ENCODE data around the gene RBFOX2. TPM values are rescaled to one million over a fixed set of nuclear protein-coding genes. Genes with fewer than 3 reads are reported as not detected.

The RBFOX2 gene
- total and polyA plus RNA-seq, 2 of the 13 experiments (the other 11 are each of a cell fraction or from before 2014, with no cell fraction given), result 37.3 to 40.4 TPM

- no peak overlapping the region for H2AFZ ChIP-seq (ENCODE audit: low read length)
- ATAC-seq (no peak), FAIRE-seq (no peak), DNase-seq (ENCODE audit: low spot score) (no peak)
- intact Hi-C loops (cut with micrococcal nuclease; ENCODE audit: unreplicated experiment), result loop anchor here (5.0 kb wide), 1 partner anchor 87 kb away; no protein-coding TSS in a partner anchor
- H4K20me1 ChIP-seq (ENCODE audit: insufficient read depth, low read length), result no peaks in the 10 kb centered on the region
- H3K36me3 ChIP-seq (replicated peaks in 1 of 2; ENCODE audit: control insufficient read depth in 1 of 2, insufficient read depth in 2 of 2, low read length in 2 of 2), result no peaks in the 10 kb centered on the region
- no peaks in the 10 kb centered on the region for H3K9me3 ChIP-seq (ENCODE audit: low read length)
- H3K27ac ChIP-seq (ENCODE audit: extremely low read length, insufficient read depth, low read length), result peak overlapping the region; percentile 71
- CTCF ChIA-PET (ENCODE audit: low intra/inter-chr PET ratio, low total read pairs), result no interaction called here
- peak overlapping the region; percentile 88 for H3K4me2 ChIP-seq (ENCODE audit: low read depth, low read length)
- WGBS (ENCODE audit: low lambda C conversion rate), result 17% methylated on average over 3 of the region's 3 CpGs
- no TSS peak for BruUV-seq (replicated peaks)
- peak overlapping the region; percentile 50 to 63 (median 55) for H3K4me3 ChIP-seq (replicated peaks in 1 of 3; ENCODE audit: insufficient read depth in 1 of 3, low read depth in 2 of 3, low read length in 3 of 3)
- H3K9ac ChIP-seq (ENCODE audit: insufficient read depth, low read depth, low read length), result peak overlapping the region; percentile 53
- POLR2A ChIA-PET, result interaction anchor here (0.9 to 1.8 kb wide), 3 partner anchors 14 to 187 kb away, joined by 3 to 5 read pairs (median 5); partner anchors contain the start of gene APOL6
- no peak for TF ChIP-seq ZSCAN12 (CRISPR knock-in tag; IDR thresholded peaks at IDR 0.05)
- TF ChIP-seq ZNF772 (CRISPR knock-in tag; IDR thresholded peaks at IDR 0.05), result peak; percentile 4; the same call in 1 of the 2 replicates
- no peak for TF ChIP-seq SCMH1 (CRISPR knock-in tag; IDR thresholded peaks at IDR 0.05; ENCODE audit: borderline replicate concordance)
- 0 out of 2 replicates have a peak, but pooled peaks have one; percentile 28 for TF ChIP-seq ZNF816 (CRISPR knock-in tag; IDR thresholded peaks at IDR 0.05; ENCODE audit: borderline replicate concordance)
- peaks cover 31% of the 10 kb centered on the region for H3K4me1 ChIP-seq (ENCODE audit: insufficient read depth, low read length)
- H3K79me2 ChIP-seq (ENCODE audit: insufficient read depth, low read length), result peaks cover 14% of the 10 kb centered on the region
- no peaks in the 10 kb centered on the region for H3K27me3 ChIP-seq (ENCODE audit: control insufficient read depth in 1 of 2, insufficient read depth in 2 of 2, low read length in 2 of 2)
- in situ Hi-C loops (cut with HindIII; ENCODE audit: extremely low pct_ligation_motif_present, low pct_unique_long_range_greater_than_20kb), result loop anchor here (10.0 kb wide), 1 partner anchor 201 kb away; no protein-coding TSS in a partner anchor
These were observed 193.2 kb downstream of the RBFOX2 start for GRCh38 chr22:35835267-35835997.

GRCh38 chr22:35834061-35834460, 194.6 kb downstream of the RBFOX2 start:
- CTCF ChIA-PET (ENCODE audit: low intra/inter-chr PET ratio, low total read pairs), result no interaction called here
- H3K27ac ChIP-seq (ENCODE audit: extremely low read length, insufficient read depth, low read length), result no peak overlapping the region
- FAIRE-seq (no peak), DNase-seq (ENCODE audit: low spot score) (no peak), ATAC-seq (no peak)
- no peaks in the 10 kb centered on the region for H3K27me3 ChIP-seq (ENCODE audit: control insufficient read depth in 1 of 2, insufficient read depth in 2 of 2, low read length in 2 of 2)
- POLR2A ChIA-PET, result interaction anchor here (0.9 kb wide), 1 partner anchor 12 kb away, joined by 3 read pairs; no protein-coding TSS in a partner anchor
- no TSS peak for BruUV-seq (replicated peaks)
- intact Hi-C loops (cut with micrococcal nuclease; ENCODE audit: unreplicated experiment), result no loop called here
- in situ Hi-C loops (cut with HindIII; ENCODE audit: extremely low pct_ligation_motif_present, low pct_unique_long_range_greater_than_20kb), result loop anchor here (10.0 kb wide), 1 partner anchor 199 kb away; no protein-coding TSS in a partner anchor
- TF ChIP-seq MAFK (conservative IDR thresholded peaks at IDR 0.05 in 1 of 2, IDR thresholded peaks at IDR 0.05 in 1 of 2; ENCODE audit: low read length in 2 of 2) (0 out of 4 replicates have a peak, but pooled peaks of 1 of the 2 experiments have one; percentile 2), TFDP1 (CRISPR knock-in tag; IDR thresholded peaks at IDR 0.05; ENCODE audit: borderline replicate concordance) (no peak)
- H3K4me1 ChIP-seq (ENCODE audit: insufficient read depth, low read length), result peaks cover 31% of the 10 kb centered on the region
- no peaks in the 10 kb centered on the region for H3K36me3 ChIP-seq (replicated peaks in 1 of 2; ENCODE audit: control insufficient read depth in 1 of 2, insufficient read depth in 2 of 2, low read length in 2 of 2)
- H3K79me2 ChIP-seq (ENCODE audit: insufficient read depth, low read length), result peaks cover 21% of the 10 kb centered on the region
- no peak overlapping the region for H3K9ac ChIP-seq (ENCODE audit: insufficient read depth, low read depth, low read length)
- WGBS (ENCODE audit: low lambda C conversion rate), result over 99% methylated on average over 3 of the region's 3 CpGs
- H3K4me3 ChIP-seq (replicated peaks in 1 of 3; ENCODE audit: insufficient read depth in 1 of 3, low read depth in 2 of 3, low read length in 3 of 3), result no peak overlapping the region
- H4K20me1 ChIP-seq (ENCODE audit: insufficient read depth, low read length), result no peaks in the 10 kb centered on the region; the same call in 1 of the 2 replicates
- H3K4me2 ChIP-seq (ENCODE audit: low read depth, low read length), result no peak overlapping the region
- no peak overlapping the region for H2AFZ ChIP-seq (ENCODE audit: low read length)
- no peaks in the 10 kb centered on the region for H3K9me3 ChIP-seq (ENCODE audit: low read length)
